ENCODE measurements around the gene WDR45B. TPM values are rescaled to one million over a fixed set of nuclear protein-coding genes. Genes with fewer than 3 reads are reported as not detected.

WDR45B gene
- total RNA-seq, result 72.3 and 77.8 TPM in 2 replicates

DNA sequence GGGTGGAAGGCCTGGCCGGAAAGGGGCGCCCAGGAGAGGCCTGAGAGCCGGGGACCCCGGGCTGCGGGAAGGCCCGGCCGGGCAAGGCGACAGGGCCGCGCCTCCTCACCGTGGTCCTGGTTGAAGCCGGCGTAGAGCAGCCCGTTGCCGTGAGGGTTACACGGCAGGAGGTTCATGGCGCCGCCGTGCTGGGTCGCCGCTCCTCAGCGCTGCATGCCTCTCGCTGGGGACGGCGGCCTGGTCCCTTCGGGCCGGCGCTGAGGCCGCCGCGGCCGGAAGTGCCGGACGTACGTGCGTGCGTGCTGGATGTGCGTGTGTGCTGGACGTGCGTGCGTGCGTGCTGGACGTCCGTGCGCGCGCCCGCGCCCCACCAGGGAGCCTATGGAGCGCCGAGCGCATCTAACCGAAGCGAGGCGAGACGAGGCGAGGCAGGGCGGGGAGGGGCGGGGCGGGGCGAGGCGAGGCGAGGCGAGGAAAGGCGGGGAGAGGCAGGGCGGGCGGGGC lies at the start of gene WDR45B:
Gene WDR45B, minus strand, starts transcription at position 280 of the 504 bp plus-strand sequence. Its CDS starts 104 bp downstream, at position 176.

Other genes starting within 250 kb of the WDR45B start
- 10.6 and 15.3 TPM in 2 replicates for gene HEXD, start 230.1 kb downstream of the WDR45B start, total RNA-seq
- gene OGFOD3, start 229.9 kb downstream of the WDR45B start, total RNA-seq, result 34.5 and 55.1 TPM in 2 replicates
- gene CYBC1, start 197.7 kb downstream of the WDR45B start, total RNA-seq, result 57.3 and 126 TPM in 2 replicates
- 50.0 and 90.9 TPM in 2 replicates for gene NARF, start 189.7 kb downstream of the WDR45B start, total RNA-seq
- gene FOXK2, start 128.7 kb downstream of the WDR45B start, total RNA-seq, result 27.9 and 30.9 TPM in 2 replicates
- gene RAB40B, start 50.3 kb upstream of the WDR45B start, total RNA-seq, result 8.8 and 10.7 TPM in 2 replicates
- 16.0 and 18.7 TPM in 2 replicates for gene FN3KRP, start 68.3 kb upstream of the WDR45B start, total RNA-seq
- 0.26 and 1.4 TPM in 2 replicates for gene FN3K, start 87.2 kb upstream of the WDR45B start, total RNA-seq
- 27.9 and 34.2 TPM in 2 replicates for gene TBCD, start 103.6 kb upstream of the WDR45B start, total RNA-seq
- gene ZNF750, start 191.6 kb upstream of the WDR45B start, total RNA-seq, result not detected in 2 replicates

Measured in epithelial cell of alveolus of lung (primary cell).